8988T (cell line): ENCODE data around the gene C1QL1.

Experiments used
- DNase-seq: peaks from one replicate; pipeline ENCODE4 v3.0.0; 2011

The C1QL1 gene

DNA sequence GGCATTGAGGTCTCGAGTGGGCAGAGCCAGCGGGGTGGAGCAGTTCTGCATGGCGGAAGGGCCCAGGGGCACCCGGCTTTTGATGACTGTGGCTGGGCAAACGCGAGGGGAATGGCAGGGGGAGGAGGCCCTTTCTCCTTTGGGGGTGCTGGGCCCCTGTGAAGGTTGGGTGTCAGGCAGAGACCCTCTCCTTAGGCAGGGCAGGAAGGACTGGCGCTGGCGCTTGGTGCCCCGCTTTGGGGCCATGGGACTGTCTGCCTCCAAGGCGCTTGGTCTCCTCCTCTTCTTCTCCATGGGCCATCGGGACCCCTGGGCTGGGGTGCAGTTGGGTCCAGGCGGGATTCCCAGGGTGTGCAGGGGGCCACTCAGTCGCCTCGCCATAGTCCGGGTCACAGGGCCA lies 40.0 kb downstream of the C1QL1 start:
- DNase-seq = no peak

DNA sequence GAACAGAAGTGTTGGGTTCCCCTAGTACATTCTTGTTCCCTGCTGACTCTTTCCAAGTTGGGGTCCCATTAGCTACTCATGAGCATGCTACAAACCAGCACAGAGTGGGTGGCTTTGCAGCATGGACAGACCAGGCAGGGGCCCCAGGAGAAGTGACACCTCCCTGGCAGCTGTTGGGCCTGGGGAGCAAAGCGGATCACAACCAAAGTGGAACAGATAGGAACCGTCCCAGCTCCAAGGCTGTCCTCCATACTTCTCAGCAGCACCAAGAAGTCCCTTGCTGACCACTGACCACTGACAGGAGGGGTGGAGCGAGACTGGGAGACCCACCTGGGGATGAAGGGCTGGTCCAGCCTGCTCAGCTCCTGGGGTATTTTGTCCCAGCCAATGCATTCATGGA lies 40.4 kb downstream of the C1QL1 start:
- no peak for DNase-seq

DNA sequence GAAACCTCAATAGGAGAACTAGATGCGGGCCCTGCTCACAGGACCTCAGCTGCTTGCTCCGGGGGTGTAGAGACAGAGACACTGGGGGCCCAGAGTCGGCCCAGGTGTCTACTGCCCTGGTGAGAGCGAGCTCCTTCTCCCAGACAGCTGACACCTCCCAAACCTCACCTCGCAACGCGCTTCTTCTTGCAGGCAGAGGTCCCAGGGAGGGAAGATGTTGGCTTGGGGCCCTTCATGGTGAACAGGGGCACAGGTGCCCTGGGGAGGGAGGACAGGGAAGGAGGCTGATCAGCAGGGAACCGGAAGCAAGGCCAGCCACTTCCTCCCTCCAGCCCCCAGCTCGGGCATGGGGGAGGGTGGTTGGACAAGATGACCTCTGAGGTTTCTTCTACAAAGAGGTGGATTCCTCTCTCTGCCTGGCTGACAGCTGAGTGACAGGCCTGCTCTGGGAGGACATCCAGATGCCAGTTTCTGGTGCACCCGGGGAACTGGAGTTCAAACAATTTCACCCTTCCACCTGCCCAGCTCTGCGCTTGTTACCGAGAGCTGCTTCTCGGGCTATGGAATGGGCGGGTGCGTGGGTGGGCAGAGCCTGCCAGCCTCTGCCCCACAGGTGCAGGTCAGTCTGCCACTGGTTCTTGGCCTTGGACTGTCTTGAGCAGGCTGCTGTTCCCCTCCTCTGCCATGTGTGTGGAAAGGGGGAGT lies 41.1 kb downstream of the C1QL1 start:
- DNase-seq = no peak

DNA sequence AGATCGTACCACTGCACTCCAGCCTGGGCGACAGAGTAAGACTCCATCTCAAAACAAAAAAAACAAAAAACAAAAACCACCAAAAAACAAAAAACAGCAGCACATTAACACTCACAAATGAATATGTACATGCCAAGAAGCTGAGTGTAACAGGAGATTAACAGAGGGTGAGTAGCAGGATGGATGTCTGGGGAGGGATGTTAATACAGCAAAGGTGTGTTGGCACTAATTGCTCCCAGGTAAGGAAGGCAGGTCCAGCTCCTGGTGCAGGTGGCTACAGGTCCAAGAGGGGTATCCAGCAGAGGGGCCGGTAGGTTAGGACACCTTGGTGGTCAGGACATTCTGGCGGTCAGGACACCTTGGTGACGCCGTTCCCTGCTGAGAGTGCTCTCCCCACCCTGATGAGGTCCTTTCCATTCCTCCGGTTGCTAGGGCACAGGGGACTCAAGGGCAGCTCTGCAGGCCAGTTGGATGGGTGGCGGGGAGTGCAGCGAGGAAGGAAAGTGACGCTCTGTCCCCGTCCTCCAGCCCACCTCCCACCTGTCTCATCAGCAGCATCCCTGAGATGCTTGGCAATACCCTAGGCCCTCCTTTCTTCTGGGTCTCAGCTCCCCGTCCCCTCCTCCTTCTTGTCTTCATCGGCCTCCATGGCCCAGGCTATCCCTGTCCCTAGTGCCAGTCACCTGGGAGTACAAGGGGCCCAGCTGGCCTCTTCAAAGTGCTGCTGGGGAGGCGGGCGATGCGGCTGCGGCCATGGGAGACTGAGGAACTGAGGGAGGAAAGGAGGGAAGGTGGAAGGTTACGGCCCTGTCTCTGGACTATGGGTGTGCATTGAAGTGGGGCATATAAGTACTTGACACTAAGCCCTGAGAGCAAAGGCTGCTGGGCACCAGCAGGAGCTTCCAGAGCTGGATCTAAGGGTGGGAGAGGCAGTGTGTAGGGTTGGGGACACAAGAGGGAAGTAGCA lies 42.1 kb downstream of the C1QL1 start:
- no peak for DNase-seq

DNA sequence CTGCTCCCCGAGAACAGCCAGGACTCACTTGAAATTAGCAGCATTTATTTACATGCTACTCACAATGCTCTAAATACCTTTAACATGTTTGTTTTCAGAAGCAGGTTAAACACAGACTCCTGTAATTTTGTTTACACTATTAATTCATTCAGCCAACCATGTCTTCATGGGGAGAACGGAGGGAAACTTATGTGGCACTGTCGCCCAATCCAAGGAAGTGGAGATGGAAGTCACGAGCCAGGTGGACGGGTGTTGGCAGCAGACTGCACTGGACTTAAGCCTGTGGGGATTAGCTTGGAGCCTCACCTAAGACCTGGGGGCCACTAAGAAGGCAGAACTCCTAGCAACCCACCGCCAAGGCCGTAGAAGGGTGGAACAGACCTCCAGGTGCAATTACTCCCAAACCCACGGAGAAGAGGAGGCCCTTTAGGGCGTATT lies 44.0 kb downstream of the C1QL1 start:
- no peak for DNase-seq

DNA sequence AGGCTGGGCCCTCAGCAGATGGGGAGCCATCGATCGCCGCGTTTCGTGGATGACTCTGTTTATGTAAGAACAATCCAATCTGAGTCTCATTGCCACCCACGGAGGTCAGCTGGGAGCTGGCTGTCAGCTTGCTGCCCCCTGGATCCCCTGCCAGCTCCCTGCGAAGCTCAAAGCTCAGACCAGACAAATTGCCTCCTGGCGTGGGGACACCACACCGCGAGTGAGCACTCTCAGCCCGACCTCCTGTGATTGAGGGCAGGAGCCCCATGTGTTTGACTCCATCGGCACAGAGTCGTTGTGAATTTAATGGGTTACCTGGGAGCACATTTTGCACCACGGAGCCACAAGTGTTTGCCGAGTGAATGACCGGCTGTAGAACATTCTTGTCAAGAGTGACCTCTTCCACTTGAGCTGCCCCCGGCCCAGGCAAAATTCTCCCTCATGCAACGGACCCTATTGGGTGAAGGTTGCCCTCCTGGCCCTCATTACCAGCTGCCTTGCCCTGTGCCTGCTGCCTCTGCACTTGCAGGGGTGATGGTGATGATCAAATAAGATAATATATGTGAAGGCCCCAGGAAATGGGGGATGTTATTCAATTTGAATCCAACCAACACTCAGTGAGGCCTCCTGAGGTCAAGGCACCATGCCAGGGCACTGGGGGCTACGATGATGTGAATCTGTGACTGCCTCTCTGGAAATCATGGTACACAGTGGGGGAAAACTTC lies 45.2 kb downstream of the C1QL1 start:
- DNase-seq = no peak

DNA sequence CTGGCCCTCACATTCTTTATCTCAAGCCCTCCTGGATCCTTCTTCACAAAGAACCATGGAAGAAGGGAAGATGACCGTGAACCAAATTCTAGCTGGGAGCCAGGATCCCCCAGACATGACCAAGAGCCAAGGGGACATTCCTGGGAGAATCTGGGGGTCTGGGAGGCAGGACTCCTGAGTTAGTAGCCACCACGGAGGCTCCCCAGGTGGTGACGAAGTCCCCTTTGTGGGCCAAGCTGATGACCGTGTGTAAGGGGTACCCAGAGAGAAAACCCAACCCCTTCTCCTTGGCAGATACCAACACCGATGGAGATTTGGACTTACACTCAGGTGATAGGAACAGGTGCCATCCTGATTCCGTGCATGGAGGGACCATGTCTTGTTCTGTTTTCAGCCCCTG lies 46.0 kb downstream of the C1QL1 start:
- DNase-seq = no peak

DNA sequence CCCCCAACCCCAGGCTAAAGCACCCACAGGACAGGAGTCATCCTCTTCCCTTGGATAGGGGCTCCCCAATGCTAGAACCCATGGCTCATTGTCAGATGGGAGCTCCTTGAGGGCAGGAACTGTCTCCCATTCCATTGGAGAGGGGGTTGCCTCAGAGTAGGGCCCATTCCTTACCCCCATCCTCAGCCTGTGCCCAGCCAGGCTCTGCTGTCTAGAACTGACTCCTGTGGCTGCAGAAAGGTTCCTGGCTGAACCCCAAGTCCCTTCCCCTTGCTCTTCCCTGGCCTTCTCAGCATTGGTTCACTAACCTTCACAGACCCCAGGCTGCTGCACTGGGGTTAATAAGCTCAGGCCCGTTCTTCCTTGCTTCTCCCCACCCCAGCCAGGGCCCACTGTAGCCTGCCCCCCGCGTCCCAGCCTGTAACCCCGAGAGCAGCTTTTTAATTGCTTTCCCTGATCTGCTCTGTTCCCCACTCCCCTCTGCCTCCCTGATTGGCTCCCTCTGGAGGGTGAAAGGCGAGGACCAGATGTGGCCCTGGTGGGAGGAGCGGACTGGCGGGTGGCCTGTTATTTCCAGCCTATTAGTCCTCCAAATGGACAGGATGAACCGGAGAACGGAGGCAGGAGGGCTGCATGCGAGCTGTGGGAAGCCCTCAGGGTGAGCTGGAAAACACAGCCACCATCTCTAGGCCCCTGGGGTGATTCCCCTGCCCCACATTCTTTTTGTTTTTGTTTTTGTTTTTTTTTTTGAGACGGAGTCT lies 46.8 kb downstream of the C1QL1 start:
- no peak for DNase-seq

DNA sequence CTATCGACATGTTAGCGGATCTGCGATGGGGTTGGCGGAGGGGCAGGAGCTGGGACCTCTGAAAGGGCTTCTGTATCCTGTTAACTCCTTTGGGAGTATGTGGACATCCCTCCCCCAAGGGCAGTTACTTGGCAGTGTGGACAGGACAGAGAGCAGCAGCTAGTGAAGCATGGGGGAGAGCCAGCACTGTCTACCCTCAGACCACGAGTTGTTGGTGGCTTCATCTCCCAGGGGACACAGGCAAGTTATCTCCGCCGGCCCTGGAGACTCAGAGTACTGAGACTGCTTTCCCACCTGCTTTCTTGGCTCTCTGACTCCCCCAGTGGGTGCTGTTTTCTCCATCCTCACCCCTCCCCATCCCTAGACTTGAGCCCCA lies 47.5 kb downstream of the C1QL1 start:
- DNase-seq = no peak

DNA sequence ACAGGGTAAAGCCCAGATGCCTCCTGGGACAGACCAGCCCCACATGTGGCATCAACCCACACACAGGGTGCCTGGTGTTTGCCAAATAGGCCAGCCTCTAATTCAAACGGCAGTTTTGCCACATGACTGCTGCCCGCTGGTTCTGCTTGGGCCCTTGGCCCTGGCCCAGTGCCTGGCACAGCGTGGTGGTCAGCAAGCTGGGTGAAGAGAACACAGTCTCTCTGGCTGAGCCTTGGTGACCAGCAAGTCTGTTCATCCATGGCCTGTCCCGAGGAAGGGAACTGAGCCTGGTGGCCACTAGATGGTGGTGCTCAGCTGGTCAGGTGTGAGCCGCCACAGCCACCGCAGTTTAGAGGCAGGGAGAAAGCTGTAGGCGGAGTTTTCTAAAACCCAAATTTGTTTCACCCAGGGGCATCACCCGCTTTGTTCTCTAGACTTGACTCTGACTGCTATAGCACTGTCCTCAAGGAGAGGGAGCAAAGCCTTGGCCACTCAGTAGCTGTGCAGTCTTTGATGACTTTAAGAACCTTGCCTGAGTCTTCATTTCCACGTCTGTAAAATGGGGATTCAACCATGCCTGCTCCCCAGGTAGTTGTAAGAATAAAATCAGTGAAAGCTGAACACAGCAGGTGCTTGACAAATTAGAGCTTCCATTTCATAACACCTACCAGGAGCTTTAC lies 48.1 kb downstream of the C1QL1 start:
- DNase-seq = peak; percentile 85

DNA sequence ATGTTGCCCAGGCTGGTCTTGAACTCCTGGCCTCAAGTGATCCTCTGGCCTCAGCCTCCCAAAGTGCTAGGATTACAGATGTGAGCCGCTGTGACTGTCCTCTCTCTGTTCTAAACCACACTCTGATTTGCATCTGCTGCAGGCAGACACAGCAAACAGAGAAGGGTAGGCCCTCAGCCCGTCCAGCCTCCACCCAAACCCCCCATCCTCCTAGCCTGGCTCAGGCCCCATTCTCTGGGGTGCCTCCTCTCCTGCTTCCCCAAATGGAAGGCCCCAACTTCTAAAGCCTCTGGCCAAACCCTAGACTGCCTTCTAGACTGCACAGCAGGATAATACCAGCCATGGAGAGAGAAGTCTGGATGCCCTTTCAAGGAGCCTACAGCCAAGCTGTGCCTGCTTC lies 48.7 kb downstream of the C1QL1 start:
- no peak for DNase-seq

DNA sequence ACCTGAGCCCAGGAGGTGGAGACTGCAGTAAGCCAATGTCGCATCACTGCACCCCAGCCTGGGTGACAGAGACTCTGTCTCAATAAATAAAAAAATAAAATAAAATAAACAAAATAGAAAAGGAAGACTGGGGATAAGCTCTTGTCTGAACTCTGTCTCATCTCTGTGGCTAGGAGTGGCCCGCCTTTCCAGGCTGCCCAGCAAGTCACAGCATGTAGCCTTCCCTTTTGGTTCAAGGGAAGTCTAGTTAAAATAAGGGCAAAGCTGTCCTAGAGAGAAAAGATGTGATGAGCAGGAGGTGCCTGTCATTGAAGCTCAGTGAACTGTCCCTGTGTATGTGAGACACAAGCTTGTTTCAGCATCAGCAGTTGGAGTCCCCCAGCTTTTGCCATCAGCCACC lies 50.1 kb downstream of the C1QL1 start:
- DNase-seq = no peak

DNA sequence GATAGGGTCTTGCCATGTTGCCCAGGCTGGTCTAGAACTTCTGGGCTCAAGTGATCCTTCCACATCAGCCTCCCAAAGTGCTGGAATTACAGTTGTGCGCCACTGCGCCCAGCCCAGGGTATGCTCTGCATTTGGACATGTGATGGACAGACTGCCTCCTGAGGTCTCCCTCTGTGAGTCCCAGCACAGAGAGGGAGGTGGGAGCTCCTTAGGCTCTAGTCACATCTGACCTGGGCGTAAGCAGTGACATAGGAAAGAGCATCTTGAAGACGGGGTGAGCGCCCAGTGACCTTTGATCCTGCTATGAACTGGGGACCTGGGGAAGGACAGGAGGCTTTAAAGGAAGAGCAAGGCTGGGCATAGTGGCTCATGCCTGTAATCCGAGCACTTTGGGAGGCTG lies 50.6 kb downstream of the C1QL1 start:
- DNase-seq = no peak

DNA sequence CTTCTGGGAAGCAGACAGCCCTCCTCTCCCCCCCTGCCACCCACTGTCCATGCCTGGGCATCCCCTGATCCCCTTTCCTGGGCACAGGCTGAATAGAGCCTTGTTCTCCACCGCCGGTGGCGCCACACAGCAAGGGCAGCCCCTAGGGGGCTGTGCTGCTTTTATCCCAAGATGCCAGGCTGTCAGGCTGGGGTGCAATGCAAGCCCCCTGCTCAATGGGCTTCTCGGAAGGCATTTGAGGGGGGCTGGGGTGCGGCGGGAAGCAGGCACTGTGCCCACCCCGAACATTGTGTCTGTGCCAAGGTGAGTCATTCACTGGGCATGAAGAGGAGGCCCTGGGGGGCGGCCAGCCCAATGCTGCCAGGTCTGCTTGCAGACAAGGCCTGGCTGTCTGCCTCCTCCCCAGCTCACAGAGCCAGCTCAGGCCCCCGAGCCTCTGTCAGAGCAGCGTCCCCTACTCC lies 51.3 kb downstream of the C1QL1 start:
- DNase-seq = no peak

DNA sequence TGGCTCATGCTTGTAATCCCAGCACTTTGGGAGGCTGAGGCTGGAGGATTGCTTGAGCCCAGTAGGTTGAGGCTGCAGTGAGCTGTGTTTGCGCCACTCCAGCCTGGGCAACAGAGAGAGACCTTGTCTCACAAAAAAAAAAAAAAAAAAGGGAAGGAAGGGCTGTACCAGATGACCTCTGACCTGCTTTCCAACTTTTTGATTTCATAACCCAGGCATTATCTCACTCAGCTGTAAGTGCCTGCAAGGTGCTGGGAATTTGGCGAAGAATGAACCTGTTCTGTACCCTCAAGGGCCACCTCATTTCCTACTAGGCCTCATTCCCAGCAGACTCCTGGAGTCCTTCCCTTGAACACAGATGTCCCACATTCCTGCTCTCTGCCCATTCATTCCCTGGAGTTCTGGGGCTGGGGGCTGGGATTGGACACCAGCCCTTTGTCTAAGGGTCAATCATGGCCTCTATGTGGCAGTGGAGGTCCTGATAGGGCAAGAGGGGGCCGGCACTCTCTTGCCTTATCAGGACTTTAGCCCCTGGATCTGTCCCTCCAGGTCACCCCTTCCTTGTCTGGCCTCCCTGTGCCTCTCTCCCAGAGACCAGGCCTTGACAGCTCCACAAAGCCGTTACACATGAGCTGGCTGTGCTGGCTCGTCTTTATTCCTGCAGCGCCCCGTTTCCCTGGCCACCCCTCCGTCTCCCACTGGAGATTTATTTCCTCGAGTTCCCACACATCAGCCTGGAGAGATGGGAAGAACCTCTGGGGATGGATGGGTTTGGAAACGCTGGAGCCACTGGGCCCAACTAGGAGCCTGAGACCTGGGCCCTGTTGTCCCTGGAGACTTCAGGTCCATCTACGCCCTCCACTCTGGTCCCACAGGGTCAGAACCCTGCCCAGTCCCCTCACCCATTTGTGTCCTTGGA lies 52.0 kb downstream of the C1QL1 start:
- no peak for DNase-seq

DNA sequence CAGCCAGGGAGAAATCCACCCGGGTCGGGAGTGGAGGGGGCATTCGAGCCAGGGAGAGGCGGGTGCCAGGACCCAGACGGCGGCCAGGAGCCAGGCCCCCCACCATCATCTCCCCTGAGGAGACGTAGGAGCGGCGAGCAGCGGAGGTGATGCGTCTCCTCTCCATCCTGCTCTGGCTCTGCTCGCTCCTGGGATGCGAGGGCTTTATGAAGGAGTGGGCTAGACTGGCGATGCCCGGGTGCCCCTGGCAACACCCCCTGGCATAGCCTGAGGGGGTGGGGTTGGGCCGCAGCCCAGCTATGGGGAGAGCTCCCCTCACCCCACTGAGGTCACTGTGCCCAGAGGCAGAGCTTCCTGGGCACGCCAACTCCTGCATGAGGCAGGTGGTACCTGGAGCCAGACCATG lies 52.8 kb downstream of the C1QL1 start, which contains the start of gene GFAP:
Gene GFAP (minus strand): TSS at position 180 of the 406 bp plus-strand sequence. CDS start 14 bp downstream, at position 166.
- no peak for DNase-seq

DNA sequence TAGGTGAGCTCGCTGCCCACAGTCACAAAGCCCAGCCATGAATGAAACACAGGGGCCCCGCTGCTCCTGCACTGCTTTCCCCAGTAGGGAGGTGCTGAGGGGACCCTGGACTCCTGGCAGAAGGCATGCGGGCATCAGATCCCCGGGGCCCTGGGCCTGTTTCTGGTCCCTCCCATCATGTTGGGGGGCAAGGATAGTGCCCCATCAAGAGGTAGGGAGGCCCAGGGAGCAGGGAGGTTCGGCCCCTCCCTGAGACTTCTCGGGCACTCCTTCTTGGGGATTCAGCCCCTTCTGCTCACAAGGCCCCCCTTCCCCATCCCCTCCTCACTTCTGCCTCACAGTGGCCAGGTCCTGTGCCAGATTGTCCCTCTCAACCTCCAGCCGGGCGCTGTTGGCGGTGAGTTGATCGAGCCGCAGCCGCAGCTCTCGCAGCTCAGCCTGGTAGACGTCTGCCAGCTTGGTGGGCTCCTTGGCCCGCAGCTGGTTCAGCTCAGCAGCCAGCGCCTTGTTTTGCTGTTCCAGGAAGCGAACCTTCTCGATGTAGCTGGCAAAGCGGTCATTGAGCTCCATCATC lies 53.3 kb downstream of the C1QL1 start:
- no peak for DNase-seq

DNA sequence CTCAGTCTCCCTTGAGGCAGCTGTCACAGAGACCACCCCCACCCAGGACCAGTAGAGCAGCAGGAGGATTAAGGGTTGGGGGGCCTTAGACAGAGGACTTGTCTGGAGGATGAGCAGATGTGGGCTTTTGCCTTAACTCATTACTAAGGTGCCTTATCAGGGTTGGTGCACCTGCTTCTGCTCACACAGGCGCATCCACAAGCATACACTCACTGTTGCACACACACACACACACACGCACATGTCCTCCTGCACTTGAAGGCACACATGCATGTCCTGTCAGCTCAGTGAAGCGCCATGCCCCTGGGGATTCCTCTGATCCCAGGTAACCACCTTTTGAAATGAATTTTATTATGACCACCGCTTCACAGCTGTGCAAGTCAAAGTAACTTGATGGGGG lies 54.0 kb downstream of the C1QL1 start:
- no peak for DNase-seq

DNA sequence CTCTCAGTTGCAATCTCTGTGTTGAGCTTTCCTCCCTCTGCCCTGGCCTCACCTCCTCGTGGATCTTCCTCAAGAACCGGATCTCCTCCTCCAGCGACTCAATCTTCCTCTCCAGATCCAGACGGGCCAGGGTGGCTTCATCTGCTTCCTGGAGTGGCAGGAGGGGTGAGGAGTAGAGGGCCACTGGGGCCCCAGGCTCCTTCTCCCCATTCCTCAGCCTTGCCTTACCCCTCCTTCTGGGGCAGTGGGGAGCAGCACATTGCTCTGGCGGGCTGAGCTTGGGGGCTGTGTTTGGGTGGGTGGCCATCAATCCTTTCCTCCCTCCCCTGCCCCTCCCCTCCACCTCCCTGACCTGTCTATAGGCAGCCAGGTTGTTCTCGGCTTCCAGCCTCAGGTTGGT lies 54.4 kb downstream of the C1QL1 start:
- DNase-seq = no peak

DNA sequence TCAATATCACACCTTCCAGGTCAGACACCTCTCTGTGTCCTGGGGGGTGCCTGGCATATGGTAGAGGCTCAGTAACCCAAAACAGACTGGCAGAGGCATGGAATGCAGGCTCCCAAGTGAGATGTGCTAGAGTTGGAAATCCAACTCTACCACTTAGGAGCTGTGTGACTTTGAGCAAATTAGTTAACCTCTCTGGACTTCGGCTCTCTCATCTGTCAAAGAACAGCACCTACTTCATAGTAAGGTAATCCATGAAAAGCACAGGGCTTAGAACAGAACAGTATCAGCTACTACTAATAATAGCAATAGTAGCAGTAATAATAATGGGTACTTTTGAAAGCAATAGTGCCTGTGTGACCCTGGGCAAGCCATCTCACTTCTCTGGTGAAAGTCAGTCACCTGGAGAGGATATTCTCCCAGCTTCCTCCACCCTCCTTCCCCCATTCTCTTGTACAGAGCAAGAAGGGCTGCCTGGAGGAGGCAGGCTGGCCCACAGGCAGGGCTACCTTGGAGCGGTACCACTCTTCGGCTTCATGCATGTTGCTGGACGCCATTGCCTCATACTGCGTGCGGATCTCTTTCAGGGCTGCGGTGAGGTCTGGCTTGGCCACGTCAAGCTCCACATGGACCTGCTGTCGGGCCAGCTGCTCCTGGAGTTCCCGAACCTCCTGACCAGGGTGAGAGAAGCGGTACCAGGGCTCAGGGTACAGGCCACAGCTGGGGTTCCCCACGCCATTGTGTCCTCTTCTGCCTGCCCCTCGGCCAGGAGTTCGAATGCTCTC lies 55.1 kb downstream of the C1QL1 start:
- DNase-seq = no peak
